GM12878 (cell line): ENCODE results near the gene AGBL4.

Source experiments
- CHD2 ChIP-seq: IDR thresholded peaks from 2 replicates; pipeline ENCODE4 v1.6.1; 2011; ENCODE audit warnings: low read depth, low read length, improper control_type of control experiment, borderline replicate concordance
- CUX1 ChIP-seq: IDR thresholded peaks from 2 replicates; pipeline ENCODE4 v1.6.1; 2012; ENCODE audit warnings: improper control_type of control experiment, low read depth, low read length; ENCODE audit not compliant: insufficient replicate concordance
- EZH2 ChIP-seq: IDR thresholded peaks from 2 replicates; pipeline ENCODE4 v1.6.1; 2012; ENCODE audit warnings: low read depth, mild to moderate bottlenecking, control low read depth, inconsistent platforms, low read length, borderline replicate concordance; ENCODE audit not compliant: control insufficient read depth
- HDGF ChIP-seq: fragments of 450-650 bp; IDR thresholded peaks from 2 replicates; pipeline ENCODE4 v1.6.1; 2016; ENCODE audit warnings: antibody characterized with exemption
- TCF12 ChIP-seq: IDR thresholded peaks from 2 replicates; pipeline ENCODE4 v1.6.1; 2011; ENCODE audit warnings: low read depth, mild to moderate bottlenecking, low read length
- ZNF217 ChIP-seq: fragments of 450-650 bp; IDR thresholded peaks from 2 replicates; pipeline ENCODE4 v1.6.1; 2017; ENCODE audit warnings: antibody characterized with exemption, mild to moderate bottlenecking
- TF ChIP-seq, protein P1 (sequence below), 3 experiments: IDR thresholded peaks in 2 of 3; conservative IDR thresholded peaks in 1 of 3; 2 replicates each; pipeline ENCODE4 v1.5.1; 2011; ENCODE audit warnings: low read depth in 3 of 3, low read length in 3 of 3, mild to moderate bottlenecking in 3 of 3, control low read depth in 2 of 3, moderate library complexity in 2 of 3, inconsistent platforms in 1 of 3, mixed read lengths in 1 of 3; ENCODE audit not compliant: control insufficient read depth in 2 of 3, insufficient read depth in 1 of 3; ENCODE audit errors: extremely low read depth in 1 of 3
- TF ChIP-seq, protein P2 (sequence below): IDR thresholded peaks from 2 replicates; pipeline ENCODE4 v1.6.1; 2012; ENCODE audit warnings: mild to moderate bottlenecking, low read depth, low read length

DNA sequence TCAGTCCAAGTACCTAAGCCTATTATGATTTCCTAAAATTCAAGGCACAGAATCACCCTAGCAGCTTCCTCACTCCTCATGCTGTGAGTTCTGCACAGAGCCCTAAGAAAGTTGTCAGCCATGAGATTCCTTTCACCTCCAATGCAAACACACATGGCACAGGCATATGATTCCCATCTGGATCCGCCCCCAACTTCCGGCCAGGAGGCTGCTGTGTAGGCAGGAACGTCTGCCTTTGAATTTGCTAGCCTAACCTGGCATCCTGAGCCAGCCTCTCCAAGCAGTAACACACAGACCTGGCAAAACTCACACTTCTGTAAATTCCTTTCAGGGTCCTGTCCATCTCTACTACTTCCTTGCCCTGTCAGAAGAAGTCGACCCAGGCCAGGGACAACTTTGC, 726.0 kb downstream of the AGBL4 start:
- TF ChIP-seq HDGF = no peak
- TF ChIP-seq, protein P1, sequence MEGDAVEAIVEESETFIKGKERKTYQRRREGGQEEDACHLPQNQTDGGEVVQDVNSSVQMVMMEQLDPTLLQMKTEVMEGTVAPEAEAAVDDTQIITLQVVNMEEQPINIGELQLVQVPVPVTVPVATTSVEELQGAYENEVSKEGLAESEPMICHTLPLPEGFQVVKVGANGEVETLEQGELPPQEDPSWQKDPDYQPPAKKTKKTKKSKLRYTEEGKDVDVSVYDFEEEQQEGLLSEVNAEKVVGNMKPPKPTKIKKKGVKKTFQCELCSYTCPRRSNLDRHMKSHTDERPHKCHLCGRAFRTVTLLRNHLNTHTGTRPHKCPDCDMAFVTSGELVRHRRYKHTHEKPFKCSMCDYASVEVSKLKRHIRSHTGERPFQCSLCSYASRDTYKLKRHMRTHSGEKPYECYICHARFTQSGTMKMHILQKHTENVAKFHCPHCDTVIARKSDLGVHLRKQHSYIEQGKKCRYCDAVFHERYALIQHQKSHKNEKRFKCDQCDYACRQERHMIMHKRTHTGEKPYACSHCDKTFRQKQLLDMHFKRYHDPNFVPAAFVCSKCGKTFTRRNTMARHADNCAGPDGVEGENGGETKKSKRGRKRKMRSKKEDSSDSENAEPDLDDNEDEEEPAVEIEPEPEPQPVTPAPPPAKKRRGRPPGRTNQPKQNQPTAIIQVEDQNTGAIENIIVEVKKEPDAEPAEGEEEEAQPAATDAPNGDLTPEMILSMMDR (IDR thresholded peaks at IDR 0.05 in 2 of 3, conservative IDR thresholded peaks at IDR 0.05 in 1 of 3; ENCODE audit: control insufficient read depth in 2 of 3, extremely low read depth in 1 of 3, insufficient read depth in 1 of 3, low read depth in 3 of 3, low read length in 3 of 3) = no peak
- no peak for TF ChIP-seq TCF12
- no peak for TF ChIP-seq CHD2
- TF ChIP-seq, protein P2, sequence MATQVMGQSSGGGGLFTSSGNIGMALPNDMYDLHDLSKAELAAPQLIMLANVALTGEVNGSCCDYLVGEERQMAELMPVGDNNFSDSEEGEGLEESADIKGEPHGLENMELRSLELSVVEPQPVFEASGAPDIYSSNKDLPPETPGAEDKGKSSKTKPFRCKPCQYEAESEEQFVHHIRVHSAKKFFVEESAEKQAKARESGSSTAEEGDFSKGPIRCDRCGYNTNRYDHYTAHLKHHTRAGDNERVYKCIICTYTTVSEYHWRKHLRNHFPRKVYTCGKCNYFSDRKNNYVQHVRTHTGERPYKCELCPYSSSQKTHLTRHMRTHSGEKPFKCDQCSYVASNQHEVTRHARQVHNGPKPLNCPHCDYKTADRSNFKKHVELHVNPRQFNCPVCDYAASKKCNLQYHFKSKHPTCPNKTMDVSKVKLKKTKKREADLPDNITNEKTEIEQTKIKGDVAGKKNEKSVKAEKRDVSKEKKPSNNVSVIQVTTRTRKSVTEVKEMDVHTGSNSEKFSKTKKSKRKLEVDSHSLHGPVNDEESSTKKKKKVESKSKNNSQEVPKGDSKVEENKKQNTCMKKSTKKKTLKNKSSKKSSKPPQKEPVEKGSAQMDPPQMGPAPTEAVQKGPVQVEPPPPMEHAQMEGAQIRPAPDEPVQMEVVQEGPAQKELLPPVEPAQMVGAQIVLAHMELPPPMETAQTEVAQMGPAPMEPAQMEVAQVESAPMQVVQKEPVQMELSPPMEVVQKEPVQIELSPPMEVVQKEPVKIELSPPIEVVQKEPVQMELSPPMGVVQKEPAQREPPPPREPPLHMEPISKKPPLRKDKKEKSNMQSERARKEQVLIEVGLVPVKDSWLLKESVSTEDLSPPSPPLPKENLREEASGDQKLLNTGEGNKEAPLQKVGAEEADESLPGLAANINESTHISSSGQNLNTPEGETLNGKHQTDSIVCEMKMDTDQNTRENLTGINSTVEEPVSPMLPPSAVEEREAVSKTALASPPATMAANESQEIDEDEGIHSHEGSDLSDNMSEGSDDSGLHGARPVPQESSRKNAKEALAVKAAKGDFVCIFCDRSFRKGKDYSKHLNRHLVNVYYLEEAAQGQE = no peak
- TF ChIP-seq ZNF217 = no peak
- TF ChIP-seq EZH2 = no peak
- no peak for TF ChIP-seq CUX1
